ENCODE results near the gene KIAA0513. TPM values are rescaled to one million over a fixed set of nuclear protein-coding genes. Genes with fewer than 3 reads are reported as not detected.

Gene KIAA0513
- total RNA-seq, 1 experiment from 2014 or later: 7.8 TPM

GRCh38 chr16:85082173-85083050 lies 54.8 kb downstream of the KIAA0513 start (continued):
- no peak for TF ChIP-seq ATF1 (CRISPR knock-in tag; IDR thresholded peaks at IDR 0.05)
- TF ChIP-seq CDX4 (CRISPR knock-in tag; IDR thresholded peaks at IDR 0.05; ENCODE audit: borderline replicate concordance): no peak
- no peak for TF ChIP-seq OVOL2 (CRISPR knock-in tag; IDR thresholded peaks at IDR 0.05; ENCODE audit: borderline replicate concordance)
- TF ChIP-seq USF2 (CRISPR knock-in tag; IDR thresholded peaks at IDR 0.05): peak; percentile 86
- no peak for TF ChIP-seq ZNF416 (CRISPR knock-in tag; IDR thresholded peaks at IDR 0.05)
- TF ChIP-seq ESRRA (CRISPR knock-in tag; IDR thresholded peaks at IDR 0.05; ENCODE audit: borderline replicate concordance): no peak
- peak; percentile 87 for TF ChIP-seq USF1 (CRISPR knock-in tag; IDR thresholded peaks at IDR 0.05)
- TF ChIP-seq RORB (CRISPR knock-in tag; IDR thresholded peaks at IDR 0.05): no peak
- TF ChIP-seq PRDM15 (CRISPR knock-in tag; IDR thresholded peaks at IDR 0.05): no peak
- TF ChIP-seq NR1H2 (CRISPR knock-in tag; IDR thresholded peaks at IDR 0.05): no peak
- TF ChIP-seq ZNF671 (CRISPR knock-in tag; IDR thresholded peaks at IDR 0.05): no peak
- no peak for TF ChIP-seq PREB (CRISPR knock-in tag; IDR thresholded peaks at IDR 0.05; ENCODE audit: borderline replicate concordance)

- DNase-seq (ENCODE audit: low spot score) (peak; percentile 34), ATAC-seq (peak; percentile 71)
- ChIA-PET CTCF (interaction anchor here (1.0 to 3.3 kb wide), 8 partner anchors 8 to 156 kb away, joined by 3 to 35 read pairs (median 4); partner anchors contain the start of gene KIAA0513), POLR2A (no interaction called here)
- H3K4me1 Mint-ChIP-seq: peaks cover 45% of the 10 kb centered on the region
- peak overlapping the region; percentile 53 for H3K4me3 Mint-ChIP-seq
- H3K9me3 Mint-ChIP-seq: no peaks in the 10 kb centered on the region
- peak overlapping the region; percentile 69 for H3K27ac Mint-ChIP-seq
- TF ChIP-seq CREM (CRISPR knock-in tag; IDR thresholded peaks at IDR 0.05) (0 out of 2 replicates have a peak, but pooled peaks have one; percentile 29), ZMAT4 (CRISPR knock-in tag; IDR thresholded peaks at IDR 0.05) (peak; percentile 98), SOX15 (CRISPR knock-in tag; IDR thresholded peaks at IDR 0.05) (no peak)
- peaks cover 82% of the 10 kb centered on the region for H3K27me3 Mint-ChIP-seq (ENCODE audit: low read depth)
- peaks cover 9% of the 10 kb centered on the region for H3K36me3 Mint-ChIP-seq
Observed at GRCh38 chr16:85083051-85083639, 55.5 kb downstream of the KIAA0513 start.

All from WTC11 (cell line).